Liver (tissue), 9 donors: Measurements from ENCODE around the gene LRP1-AS. TPM values are rescaled to one million over a fixed set of nuclear protein-coding genes. Genes with fewer than 3 reads are reported as not detected.

Experiments
- DNase-seq: peaks from one replicate; pipeline ENCODE4 v3.0.0-alpha.2; 2017; ENCODE audit warnings: low spot score
- H3K27ac ChIP-seq, 2 donors: one replicate each; pipeline ENCODE4 v1.7.0; 2013; ENCODE audit warnings: inconsistent platforms in 2 of 2, low read length in 2 of 2, control low read depth in 1 of 2, low read depth in 1 of 2, mild to moderate bottlenecking in 1 of 2
- H3K27me3 ChIP-seq, 4 donors: one replicate each; pipeline versions ENCODE4 v1.6.1 to v1.7.0; 2013; ENCODE audit warnings: low read length in 3 of 4, inconsistent platforms in 1 of 4, mild to moderate bottlenecking in 1 of 4, moderate library complexity in 1 of 4; ENCODE audit not compliant: control insufficient read depth in 4 of 4, insufficient read depth in 4 of 4
- H3K36me3 ChIP-seq, 4 donors: one replicate each; pipeline versions ENCODE4 v1.6.1 to v1.7.0; 2013; ENCODE audit warnings: low read length in 3 of 4, mild to moderate bottlenecking in 3 of 4, low read depth in 1 of 4, moderate library complexity in 1 of 4; ENCODE audit not compliant: control insufficient read depth in 4 of 4, insufficient read depth in 3 of 4
- H3K4me1 ChIP-seq, 4 donors: one replicate each; pipeline versions ENCODE4 v1.6.1 to v1.7.0; 2013; ENCODE audit warnings: low read length in 3 of 4, mild to moderate bottlenecking in 3 of 4, moderate library complexity in 1 of 4; ENCODE audit not compliant: control insufficient read depth in 4 of 4, insufficient read depth in 4 of 4
- H3K4me3 ChIP-seq, 3 donors: one replicate each; pipeline versions ENCODE4 v1.6.1 to v1.7.0; 2013; ENCODE audit warnings: low read length in 3 of 3, control low read depth in 1 of 3, low read depth in 1 of 3, mild to moderate bottlenecking in 1 of 3
- H3K9ac ChIP-seq, 2 donors: one replicate each; pipeline ENCODE4 v1.7.0; 2013; ENCODE audit warnings: low read length in 2 of 2, mild to moderate bottlenecking in 2 of 2, moderate library complexity in 2 of 2, control low read depth in 1 of 2, low read depth in 1 of 2
- H3K9me3 ChIP-seq, 4 donors: one replicate each; pipeline versions ENCODE4 v1.6.1 to v1.7.0; 2013; ENCODE audit warnings: low read length in 3 of 4; ENCODE audit not compliant: control insufficient read depth in 4 of 4
- ATF3 ChIP-seq: IDR thresholded peaks from 2 replicates; pipeline ENCODE4 v1.6.1; 2016; ENCODE audit warnings: antibody characterized with exemption
- CTCF ChIP-seq: fragments of 150-350 bp; IDR thresholded peaks from 2 replicates; pipeline ENCODE4 v1.5.1; 2017; ENCODE audit warnings: improper control_type of control experiment, low read depth, low read length; ENCODE audit not compliant: missing input control
- EGR1 ChIP-seq, 2 donors: IDR thresholded peaks; 2 replicates each; pipeline ENCODE4 v1.6.1; 2016 to 2018; ENCODE audit warnings: antibody characterized with exemption in 2 of 2, low read depth in 2 of 2
- FOXA1 ChIP-seq: IDR thresholded peaks from 2 replicates; pipeline ENCODE4 v1.6.1; 2016; ENCODE audit warnings: antibody characterized with exemption
- FOXA2 ChIP-seq: IDR thresholded peaks from 2 replicates; pipeline ENCODE4 v1.6.1; 2016; ENCODE audit warnings: antibody characterized with exemption
- GABPA ChIP-seq, 2 donors: IDR thresholded peaks in 1 of 2; conservative IDR thresholded peaks in 1 of 2; 2 replicates each; pipeline ENCODE4 v1.6.1; 2016; ENCODE audit warnings: antibody characterized with exemption in 2 of 2, mild to moderate bottlenecking in 1 of 2, moderate library complexity in 1 of 2
- HNF4A ChIP-seq, 2 donors: conservative IDR thresholded peaks; 2 replicates each; pipeline ENCODE4 v1.6.1; 2016; ENCODE audit warnings: antibody characterized with exemption in 2 of 2, mild to moderate bottlenecking in 2 of 2
- HNF4G ChIP-seq: IDR thresholded peaks from 2 replicates; pipeline ENCODE4 v1.6.1; 2016; ENCODE audit warnings: antibody characterized with exemption
- JUND ChIP-seq, 2 donors: IDR thresholded peaks; 2 replicates each; pipeline ENCODE4 v1.6.1; 2016; ENCODE audit warnings: antibody characterized with exemption in 2 of 2
- MAX ChIP-seq: IDR thresholded peaks from 2 replicates; pipeline ENCODE4 v1.6.1; 2016; ENCODE audit warnings: antibody characterized with exemption
- NR2F2 ChIP-seq: IDR thresholded peaks from 2 replicates; pipeline ENCODE4 v1.6.1; 2016; ENCODE audit warnings: antibody characterized with exemption
- RAD21 ChIP-seq, 2 donors: IDR thresholded peaks; 2 replicates each; pipeline ENCODE4 v1.6.1; 2016; ENCODE audit warnings: antibody characterized with exemption in 2 of 2, mild to moderate bottlenecking in 2 of 2
- REST ChIP-seq: IDR thresholded peaks from 2 replicates; pipeline ENCODE4 v1.6.1; 2016; ENCODE audit warnings: antibody characterized with exemption, mild to moderate bottlenecking
- RXRA ChIP-seq, 2 donors: IDR thresholded peaks; 2 replicates each; pipeline ENCODE4 v1.6.1; 2017 to 2018; ENCODE audit warnings: antibody characterized with exemption in 2 of 2, mild to moderate bottlenecking in 1 of 2
- SP1 ChIP-seq: IDR thresholded peaks from 2 replicates; pipeline ENCODE4 v1.6.1; 2018; ENCODE audit warnings: antibody characterized with exemption, mild to moderate bottlenecking
- TAF1 ChIP-seq: conservative IDR thresholded peaks from 2 replicates; pipeline ENCODE4 v1.6.1; 2016; ENCODE audit warnings: antibody characterized with exemption, mild to moderate bottlenecking
- YY1 ChIP-seq: IDR thresholded peaks from 2 replicates; pipeline ENCODE4 v1.6.1; 2016; ENCODE audit warnings: antibody characterized with exemption, mild to moderate bottlenecking
- ZBTB33 ChIP-seq: IDR thresholded peaks from 2 replicates; pipeline ENCODE4 v1.6.1; 2016; ENCODE audit warnings: antibody characterized with exemption
- WGBS: extraction: QIAGEN DNeasy Blood & Tissue Kit; methylation state at CpG from one replicate; pipeline ENCODE4 v1.1.7; 2013; 5-methylcytosine and 5-hydroxymethylcytosine counted together
- polyA plus RNA-seq, 2 donors: library from polyadenylated mRNA; stranded (reverse) in 1 of 2; unstranded in 1 of 2; fragments of 200-250 nt in 1 of 2; fragments of >200 nt in 1 of 2; fragmentation: Nextera tagmentation in 1 of 2; extraction: Ambion mirVana in 1 of 2; gene quantifications; one replicate each; pipeline versions ENCODE4 v1.2.1 to v1.2.3, GENCODE V29; 2013 to 2015
- total RNA-seq, 2 donors: library from RNA; depleted of rRNA; stranded (reverse); fragments of >200 nt; gene quantifications; one replicate each; pipeline ENCODE4 v1.2.3, GENCODE V29; 2014
- donor health status: healthy.
- donor health status: healthy.
- donor health status: healthy.
- donor health status: healthy.
- donor health status: healthy.

Gene LRP1-AS
- total and polyA plus RNA-seq, 4 donors: not detected

GRCh38 chr12:57127101-57127725 lies 20.2 kb downstream of the LRP1-AS start:
- Histone ChIP-seq H3K4me1 (peaks cover 6 to 35% (median 29%) of the 10 kb centered on the region in 4 donors), H3K9ac (peak overlapping the region; percentile 17 to 50), H3K9me3 (no peaks in the 10 kb centered on the region), H3K27me3 (no peaks in the 10 kb centered on the region), H3K36me3 (peaks cover 0 to under 1% (median 0%) of the 10 kb centered on the region in 4 donors), H3K4me3 (peak overlapping the region; percentile 8 to 78 (median 72)), H3K27ac (peak overlapping the region; percentile 87 to 99)
- WGBS: 3% methylated on average over 26 of the region's 26 CpGs
- TF ChIP-seq ZBTB33: no peak
- peak; percentile 90 to 92 for TF ChIP-seq RXRA (IDR thresholded peaks at IDR 0.05)
- TF ChIP-seq CTCF: no peak
- TF ChIP-seq ATF3: peak; percentile 22
- no peak for TF ChIP-seq REST
- peak; percentile 61 to 66 for TF ChIP-seq RAD21 (IDR thresholded peaks at IDR 0.05)
- TF ChIP-seq JUND (IDR thresholded peaks at IDR 0.05): peak; percentile 21 to 36
- TF ChIP-seq EGR1 (IDR thresholded peaks at IDR 0.05; ENCODE audit: low read depth in 2 of 2): peak; percentile 4 to 41
- TF ChIP-seq NR2F2: peak; percentile 63
- TF ChIP-seq HNF4A (conservative IDR thresholded peaks at IDR 0.05): peak; percentile 89 to 90
- no peak for TF ChIP-seq FOXA1
- TF ChIP-seq SP1: peak; percentile 63
- TF ChIP-seq TAF1: peak; percentile 15
- TF ChIP-seq MAX: peak; percentile 84
- no peak for TF ChIP-seq FOXA2
- peak; percentile 78 for TF ChIP-seq YY1
- peak; percentile 75 for TF ChIP-seq HNF4G
- TF ChIP-seq GABPA (IDR thresholded peaks at IDR 0.05 in 1 of 2, conservative IDR thresholded peaks at IDR 0.05 in 1 of 2): no peak
- DNase-seq: peak; percentile 70
